GM19328 (cell line): Measurements from ENCODE around the gene OR10A4.
"Not testable (repeated sequence)": the region's sequence is repeated elsewhere in the genome, so short reads cannot be mapped to it uniquely, and the experiment has no call there.

ENCODE experiments used
- ATAC-seq: cut with Tn5 transposase; IDR thresholded peaks from one replicate; pipeline ENCODE4 v1.9.1; 2021; ENCODE audit warnings: mild to moderate bottlenecking, moderate library complexity; ENCODE audit not compliant: unreplicated experiment

Gene OR10A4

GRCh38 chr11:6895010-6895409, 18.6 kb downstream of the OR10A4 start:
- ATAC-seq, result peak; percentile 77

GRCh38 chr11:6898911-6899310, 22.5 kb downstream of the OR10A4 start:
- ATAC-seq, result no peak

GRCh38 chr11:6900327-6900999, 24.0 kb downstream of the OR10A4 start:
- no peak for ATAC-seq

- not testable (repeated sequence) for ATAC-seq
Measured at GRCh38 chr11:6904804-6905203, 28.4 kb downstream of the OR10A4 start.

GRCh38 chr11:6911378-6911777, 35.0 kb downstream of the OR10A4 start:
- no peak for ATAC-seq

- no peak for ATAC-seq
Measured at GRCh38 chr11:6911948-6912347, 35.5 kb downstream of the OR10A4 start.

GRCh38 chr11:6919698-6920097, 43.3 kb downstream of the OR10A4 start:
- no peak for ATAC-seq

- no peak for ATAC-seq
Measured at GRCh38 chr11:6920702-6921101, 44.3 kb downstream of the OR10A4 start, which contains the start of gene OR2D3. TSS of gene OR2D3 (plus strand) at chr11:6921002. CDS start at chr11:6921002, 0 bp downstream.

- no peak for ATAC-seq
Measured at GRCh38 chr11:6925007-6925577, 48.7 kb downstream of the OR10A4 start.

GRCh38 chr11:6925636-6926207, 49.3 kb downstream of the OR10A4 start:
- ATAC-seq, result peak; percentile 8

GRCh38 chr11:6926208-6927029, 50.0 kb downstream of the OR10A4 start, which contains the start of gene ZNF215:
TSS of gene ZNF215 (plus strand) at chr11:6926426. CDS start at chr11:6932273, 5,847 bp downstream.
- ATAC-seq, result peak; percentile 63

GRCh38 chr11:6927030-6927617, 50.7 kb downstream of the OR10A4 start:
- ATAC-seq, result peak; percentile 66
